Left forelimb (tissue), 1 donor: ENCODE results near the gene BPTF.
"Not testable (repeated sequence)": the region's sequence is repeated elsewhere in the genome, so short reads cannot be mapped to it uniquely, and the experiment has no call there.

Experiments used
- DNase-seq: peaks from one replicate; pipeline ENCODE4 v3.0.0-alpha.2; 2018; ENCODE audit warnings: low spot score

BPTF gene

DNA sequence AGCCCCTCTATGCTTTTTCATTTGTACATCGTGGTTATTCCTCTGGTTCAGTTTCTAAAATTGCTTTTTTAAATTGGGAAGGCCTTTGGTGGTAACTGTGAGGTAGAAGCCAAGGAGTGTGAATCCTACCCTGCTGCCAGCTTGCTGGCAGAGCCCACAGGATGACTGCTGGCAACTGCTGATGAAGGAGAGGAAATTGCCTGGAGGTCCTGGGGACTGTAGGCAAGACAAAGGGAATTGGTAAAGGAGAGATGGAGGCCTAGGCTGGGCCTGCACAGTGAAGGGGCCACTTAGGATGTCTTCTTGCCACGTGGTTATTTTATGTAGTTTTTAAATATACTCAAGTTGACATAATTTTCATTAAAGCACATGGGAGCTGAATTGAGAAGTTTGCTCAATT, 155.2 kb downstream of the BPTF start:
- DNase-seq = no peak

DNA sequence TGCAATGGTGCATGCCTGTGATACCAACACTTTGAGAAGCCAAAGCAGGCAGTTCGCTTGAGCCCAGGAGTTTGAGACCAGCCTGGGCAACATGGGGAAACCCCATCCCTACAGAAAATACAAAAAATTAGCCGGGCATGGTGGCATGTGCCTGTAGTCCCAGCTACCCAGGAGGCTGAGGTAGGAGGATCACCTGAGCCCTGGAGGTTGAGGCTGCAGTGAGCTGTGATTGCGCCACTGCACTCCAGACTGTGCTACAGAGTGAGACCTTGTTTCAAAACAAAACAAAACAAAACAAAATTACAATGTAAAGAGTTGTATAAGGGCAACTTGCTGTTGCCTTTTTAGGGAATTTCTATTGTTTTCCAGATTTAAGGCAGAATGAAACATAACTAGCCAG, 155.6 kb downstream of the BPTF start:
- not testable (repeated sequence) for DNase-seq

DNA sequence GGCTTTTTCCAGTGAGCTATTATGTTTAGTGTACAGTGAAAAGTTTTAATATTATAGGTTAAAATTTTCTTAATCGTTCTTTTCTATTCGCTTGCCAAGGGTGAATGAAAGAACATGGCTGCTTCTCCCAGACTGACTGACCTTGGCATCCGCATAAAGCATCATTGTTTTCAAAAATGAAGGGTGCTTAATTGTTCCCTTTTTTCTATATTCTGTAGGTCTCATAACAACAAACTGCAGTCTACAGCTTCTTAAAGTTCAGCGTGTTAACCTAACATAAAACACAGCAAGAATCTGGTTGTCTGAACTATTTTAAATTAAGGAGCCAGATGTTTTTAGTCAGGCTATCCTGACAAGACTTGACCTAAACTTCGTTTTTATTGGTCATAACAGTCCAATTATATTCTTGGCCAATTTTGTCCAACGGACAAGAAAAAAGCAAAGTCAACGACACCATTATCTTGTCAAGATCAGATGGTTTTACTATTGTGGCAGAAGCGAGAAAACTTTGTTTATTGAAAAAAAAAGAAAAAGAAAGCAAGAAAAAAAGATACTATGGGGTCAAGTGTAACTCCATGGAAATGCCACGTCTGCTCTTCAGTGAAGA, 156.8 kb downstream of the BPTF start:
- DNase-seq = no peak

DNA sequence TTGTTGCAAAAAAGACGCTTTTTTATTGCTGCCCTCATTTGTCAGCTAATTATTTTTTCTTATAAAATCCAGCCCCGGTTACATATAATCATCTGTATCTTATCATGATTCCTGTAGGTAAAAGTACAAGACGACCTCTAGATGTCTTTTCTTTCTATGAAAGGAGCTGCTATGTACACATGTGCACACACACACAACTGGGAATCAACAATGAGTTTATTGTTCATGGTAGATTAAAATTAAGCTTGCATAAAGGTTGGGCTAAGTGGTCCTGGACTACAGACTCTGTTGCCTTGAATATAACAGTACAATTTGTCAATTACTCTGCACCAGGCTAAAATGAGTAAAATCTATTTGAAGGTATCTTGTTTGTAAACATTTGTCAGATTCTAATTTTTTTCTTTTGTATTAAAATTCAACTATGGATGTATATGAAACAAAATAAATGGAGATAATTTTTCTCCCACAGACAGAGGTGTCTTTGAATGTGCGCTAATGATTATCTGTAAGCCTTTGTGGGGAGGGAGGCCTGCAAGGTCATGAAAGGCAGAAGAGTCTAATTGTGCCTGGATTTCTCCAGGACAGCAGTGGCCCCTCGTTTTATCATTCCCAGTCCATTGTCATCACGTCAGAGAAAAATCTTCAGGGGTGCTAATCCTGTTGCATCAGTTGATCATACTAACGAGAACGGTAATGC, 157.5 kb downstream of the BPTF start:
- no peak for DNase-seq

DNA sequence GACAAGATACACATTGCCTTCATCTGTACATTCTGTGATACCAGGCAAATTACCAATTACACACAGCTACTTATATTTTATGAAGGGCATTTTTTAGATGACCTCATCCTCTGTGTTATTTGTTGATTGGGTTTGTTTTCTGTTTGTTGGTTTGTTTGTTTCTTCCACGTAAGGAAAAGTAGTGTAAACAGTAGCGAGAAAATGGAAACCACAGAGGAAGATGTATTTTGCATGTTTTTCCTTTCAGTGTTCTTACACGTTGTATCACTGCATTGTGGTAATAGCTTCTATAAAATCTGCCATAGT, 158.0 kb downstream of the BPTF start:
- no peak for DNase-seq

DNA sequence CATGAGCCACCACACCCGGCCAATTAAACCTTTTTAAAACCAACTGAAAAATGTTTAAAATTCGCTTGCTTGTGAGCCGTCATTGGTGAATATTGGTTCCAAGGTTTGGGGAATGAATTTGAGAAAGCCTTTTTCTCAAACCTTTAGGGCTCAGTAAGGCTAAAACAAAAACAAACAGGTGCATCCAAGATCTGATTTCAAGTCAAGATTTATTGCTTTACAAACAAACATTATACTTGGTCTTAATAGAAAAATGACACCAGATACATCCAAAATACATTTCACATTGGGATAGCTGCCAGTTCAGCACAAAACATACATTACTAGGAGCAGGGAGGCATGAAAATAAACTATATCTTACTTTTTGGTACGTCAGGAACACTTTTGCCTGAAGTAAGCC, 165.6 kb downstream of the BPTF start:
- DNase-seq = no peak

DNA sequence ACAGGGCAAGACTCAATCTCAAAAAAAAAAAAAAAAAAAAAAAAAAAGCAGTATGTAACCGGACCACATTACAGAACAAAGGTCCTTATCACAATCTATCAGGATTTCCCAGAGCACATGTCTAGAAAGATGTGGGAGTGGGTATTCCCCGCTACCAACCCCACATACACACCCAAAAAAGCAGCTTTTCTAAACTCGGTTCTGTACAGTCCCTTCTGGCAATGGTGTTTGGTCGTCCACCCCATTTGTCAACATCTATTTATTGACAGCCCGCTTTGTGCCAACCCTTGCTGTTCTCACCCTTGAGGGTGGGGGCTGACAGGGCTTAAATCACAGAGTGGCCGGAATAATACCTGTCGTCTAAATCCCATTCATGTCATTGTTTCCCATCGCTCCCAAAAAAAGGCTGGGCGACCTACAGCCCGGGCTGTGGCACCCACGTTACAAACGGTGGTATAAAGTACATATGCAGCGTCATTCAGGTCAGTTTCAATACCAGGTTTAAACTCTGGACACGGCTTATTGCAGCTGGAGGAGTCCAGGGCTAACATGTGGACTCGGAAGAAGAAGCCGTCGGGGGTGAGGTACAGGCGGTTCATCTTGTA, 167.3 kb downstream of the BPTF start:
- no peak for DNase-seq

DNA sequence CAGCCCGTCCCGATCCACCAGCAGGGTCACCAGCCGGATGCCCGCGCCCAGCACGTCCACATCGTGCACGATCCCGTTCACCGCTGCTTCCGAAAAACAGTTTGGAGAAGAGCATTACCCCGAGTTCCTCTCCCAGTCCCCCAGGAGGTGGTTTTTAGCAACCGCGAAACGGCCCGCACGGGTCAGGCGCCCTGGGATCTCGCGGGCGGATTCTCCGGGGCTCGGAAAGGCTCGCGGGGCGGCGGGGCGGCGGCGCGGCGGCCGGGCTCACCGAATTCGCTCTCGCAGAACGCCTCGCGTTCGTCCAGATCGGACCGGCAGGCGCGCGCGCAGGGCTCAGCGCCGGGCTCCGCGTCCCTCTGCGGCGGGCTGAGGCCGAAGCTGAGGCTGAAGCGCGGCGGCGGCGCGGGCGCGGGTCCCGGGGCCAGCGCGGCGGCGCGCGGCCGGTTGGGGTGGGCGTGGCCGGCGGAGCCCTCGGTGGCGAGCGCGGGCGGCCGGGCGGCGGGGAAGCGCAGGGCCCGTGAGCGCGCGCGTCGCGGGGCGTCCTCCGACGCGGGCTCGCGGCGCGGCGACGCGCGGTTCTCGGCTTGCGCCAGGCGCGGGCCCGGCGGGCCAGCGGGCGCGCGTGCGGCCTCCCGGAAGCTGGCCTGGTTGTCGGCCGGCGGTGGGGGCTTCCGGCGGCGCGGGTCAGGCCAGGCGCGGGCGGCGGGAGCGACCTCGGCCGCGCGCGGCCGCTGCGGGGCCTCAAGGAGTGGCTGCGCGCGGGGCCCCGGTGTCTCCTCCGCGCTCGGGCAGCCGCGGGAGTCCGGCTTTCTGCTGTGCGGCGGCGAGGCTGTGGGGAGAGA, 168.1 kb downstream of the BPTF start:
- peak; percentile 91 for DNase-seq

DNA sequence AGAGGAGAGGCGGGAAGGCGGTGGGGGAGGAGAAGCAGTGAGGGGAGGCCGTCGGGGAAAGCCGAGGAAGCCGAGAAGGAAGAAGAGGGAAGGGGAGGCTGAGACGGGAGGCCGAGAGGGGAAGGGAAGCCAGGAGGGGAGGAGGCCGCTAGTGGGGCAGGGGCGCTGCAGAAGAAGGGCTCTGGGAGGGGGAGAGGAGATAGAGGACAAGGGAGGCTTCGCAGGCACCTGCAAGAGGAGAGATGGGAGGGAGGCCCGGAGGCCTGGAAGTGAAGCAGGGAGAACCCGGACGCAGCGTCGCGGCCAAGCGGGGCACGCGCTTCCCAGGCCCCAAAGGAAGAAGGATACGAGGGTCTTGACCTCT, 168.7 kb downstream of the BPTF start:
- DNase-seq = no peak

DNA sequence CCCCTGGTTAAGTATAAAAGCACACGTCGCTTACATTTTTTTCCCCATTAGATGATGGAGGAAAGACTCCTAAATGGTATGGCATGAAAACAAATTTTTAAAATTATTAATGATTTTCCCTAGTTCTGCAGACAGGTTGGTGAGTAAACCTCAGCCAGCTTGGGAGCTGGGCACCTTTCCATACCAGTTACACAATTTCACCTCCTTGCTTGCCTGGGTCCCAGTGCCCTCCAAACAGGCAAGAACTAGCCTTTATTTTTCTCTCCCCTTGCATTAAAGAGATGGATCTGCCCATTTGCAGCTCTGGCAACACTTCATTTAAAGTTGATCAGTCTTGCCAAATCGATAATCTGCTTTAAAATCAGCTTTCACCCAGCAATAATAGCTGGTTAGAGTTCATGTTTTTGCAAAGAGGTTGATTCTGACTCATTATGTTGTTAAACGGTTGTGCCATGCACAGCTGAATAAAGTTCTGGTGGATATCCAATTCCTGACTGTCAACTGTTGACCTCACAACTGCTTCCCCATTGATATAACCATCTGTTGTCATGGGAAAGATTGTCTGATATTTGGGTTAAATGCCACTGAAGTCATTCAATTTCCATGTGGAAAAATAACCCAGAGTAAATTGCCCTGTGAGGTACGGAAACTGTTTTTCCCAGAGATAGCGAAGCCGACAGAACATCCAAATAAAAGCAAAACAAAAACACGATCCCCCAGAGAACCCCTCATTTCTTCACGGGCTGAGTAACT, 169.7 kb downstream of the BPTF start:
- DNase-seq = no peak

DNA sequence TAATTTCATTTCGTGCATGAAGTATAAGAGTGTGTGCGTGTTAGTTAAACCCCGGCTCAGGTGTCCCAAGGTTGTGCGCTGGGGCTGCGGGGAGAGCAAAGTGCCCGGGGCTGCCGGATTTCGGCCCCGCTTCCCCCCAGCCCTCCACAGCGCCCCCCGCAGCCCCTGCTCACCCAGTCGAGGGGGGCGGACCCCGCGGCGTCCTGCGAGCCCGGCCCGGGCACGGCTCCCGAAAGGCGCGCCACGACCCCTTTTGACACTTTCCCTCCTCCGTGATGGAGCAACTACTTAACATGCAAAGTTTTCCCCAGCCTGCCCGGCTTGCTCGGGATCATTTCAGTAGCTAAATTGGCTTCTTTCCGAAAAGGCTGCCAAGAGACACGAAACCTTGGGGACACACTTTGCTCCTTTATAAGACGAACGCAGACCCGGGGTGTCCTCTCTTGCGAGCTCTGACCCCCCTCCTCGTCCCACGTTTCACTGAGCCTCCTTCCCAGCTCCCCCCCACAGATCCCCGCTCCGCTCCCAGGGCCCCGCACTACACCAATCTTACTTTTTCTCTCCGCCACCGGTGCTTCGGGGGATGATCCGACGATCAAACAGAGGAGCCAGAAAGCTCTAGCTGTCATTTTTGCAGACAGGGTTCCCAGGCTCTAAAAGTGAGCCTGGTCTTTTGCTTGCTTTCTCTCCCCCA, 170.4 kb downstream of the BPTF start:
- DNase-seq = peak; percentile 74

DNA sequence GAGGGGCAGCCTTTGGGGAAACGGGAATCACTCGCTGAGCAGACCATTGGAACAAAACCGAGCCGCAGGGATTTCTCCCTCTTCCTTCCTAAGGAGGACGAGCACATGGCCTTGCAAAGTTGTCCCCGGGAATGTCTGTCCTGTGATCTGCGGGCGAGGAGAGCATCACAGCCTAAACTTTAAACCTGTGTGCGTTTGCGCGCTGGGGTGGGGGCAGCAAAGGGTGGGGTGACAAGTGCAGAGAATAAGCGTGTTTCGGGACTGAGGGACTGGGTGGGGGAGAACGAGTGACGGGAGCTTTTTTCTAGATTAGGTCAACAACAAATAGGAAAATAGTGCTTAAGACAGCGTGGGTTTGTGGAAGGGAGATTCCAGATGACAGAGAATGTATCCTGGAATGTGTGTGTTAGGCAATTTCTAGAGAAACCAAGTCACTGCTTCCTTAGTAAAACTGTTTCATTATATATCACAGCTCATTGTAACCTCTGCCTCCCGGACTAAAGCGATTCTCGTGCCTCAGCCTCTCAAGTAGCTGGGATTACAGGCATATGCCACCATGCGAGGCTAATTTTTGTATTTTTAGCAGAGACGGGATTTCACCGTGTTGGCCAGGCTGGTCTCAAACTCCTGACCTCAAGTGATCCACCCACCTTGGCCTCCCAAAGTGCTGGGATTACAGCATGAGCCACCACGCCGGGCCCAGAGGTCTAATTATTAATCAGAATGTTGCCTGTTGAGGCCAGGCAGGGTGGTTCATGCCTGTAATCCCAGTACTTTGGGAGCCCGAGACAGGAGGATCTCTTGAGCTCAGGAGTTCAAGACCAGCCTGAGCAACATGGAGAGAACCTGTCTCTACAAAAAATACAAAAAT, 171.2 kb downstream of the BPTF start, which contains the start of gene C17orf58:
Gene C17orf58 (minus strand): TSS at position 169 of the 871 bp plus-strand sequence. CDS start 271 bp downstream, outside the sequence.
- DNase-seq = not testable (repeated sequence)

DNA sequence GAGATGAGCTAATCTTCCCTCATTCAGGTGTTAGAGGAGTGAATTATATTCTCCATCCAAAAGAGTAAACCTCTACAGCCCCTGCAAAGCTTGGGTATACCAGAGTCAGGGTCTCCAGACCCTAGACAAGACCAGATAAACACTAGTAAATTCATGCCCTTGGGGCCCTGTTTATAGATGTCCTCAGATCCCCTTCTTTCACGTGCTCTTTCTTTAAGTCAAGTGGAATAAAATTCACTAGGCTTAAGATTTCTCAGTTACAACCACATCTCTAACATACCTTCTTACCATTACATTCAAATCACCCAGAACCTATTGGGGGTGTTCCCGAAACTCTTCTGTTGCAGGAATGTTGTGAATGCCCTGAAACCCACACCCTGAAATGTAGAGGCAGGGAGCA, 173.2 kb downstream of the BPTF start:
- no peak for DNase-seq

DNA sequence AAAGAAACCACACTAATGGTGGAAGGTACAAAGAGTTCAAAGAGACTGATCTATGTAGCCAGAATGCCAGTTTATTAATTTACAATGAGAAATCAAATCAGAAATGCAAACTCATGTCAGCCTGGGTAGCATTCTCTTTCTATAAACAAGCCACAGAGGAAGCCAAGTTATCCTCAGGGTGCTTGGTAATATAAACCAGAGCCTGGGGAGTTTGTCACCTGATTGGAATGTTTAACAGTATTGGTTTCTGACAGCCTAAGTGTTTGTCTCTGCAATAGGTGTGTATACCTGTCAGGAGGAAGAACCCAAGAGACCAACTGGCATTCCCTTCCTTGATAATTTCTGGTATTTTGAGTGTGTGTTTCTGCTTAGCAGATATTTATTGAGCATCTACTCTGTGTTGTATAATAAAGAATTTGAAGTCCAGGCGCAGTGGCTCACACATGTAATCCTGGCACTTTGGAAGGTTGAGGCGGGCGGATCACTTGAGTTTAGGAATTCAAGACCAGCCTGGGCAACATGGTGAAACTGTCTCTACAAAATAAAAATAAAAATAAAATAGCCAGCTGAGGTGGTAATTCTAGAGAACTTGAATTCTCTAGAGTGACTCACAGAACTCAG, 174.1 kb downstream of the BPTF start:
- DNase-seq = no peak

DNA sequence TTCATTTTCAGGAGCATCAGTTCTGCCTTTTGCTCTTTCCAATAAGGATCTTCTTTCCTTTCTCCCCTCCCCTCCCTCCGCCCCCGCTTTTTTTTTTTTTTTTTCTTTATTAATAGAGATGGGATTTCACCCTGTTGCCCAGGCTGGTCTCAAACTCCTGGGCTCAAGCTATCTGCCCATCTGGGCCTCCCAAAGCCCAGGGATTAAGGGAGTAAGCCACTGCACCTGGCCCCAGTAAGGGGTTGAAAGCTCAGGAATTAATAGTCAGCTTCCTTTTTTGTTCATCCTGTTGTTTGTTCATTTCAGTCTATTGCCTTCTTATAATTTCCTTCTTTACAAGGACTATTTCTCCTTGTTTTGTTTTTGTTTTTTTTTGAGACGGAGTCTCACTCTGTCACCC, 178.9 kb downstream of the BPTF start:
- DNase-seq = no peak

DNA sequence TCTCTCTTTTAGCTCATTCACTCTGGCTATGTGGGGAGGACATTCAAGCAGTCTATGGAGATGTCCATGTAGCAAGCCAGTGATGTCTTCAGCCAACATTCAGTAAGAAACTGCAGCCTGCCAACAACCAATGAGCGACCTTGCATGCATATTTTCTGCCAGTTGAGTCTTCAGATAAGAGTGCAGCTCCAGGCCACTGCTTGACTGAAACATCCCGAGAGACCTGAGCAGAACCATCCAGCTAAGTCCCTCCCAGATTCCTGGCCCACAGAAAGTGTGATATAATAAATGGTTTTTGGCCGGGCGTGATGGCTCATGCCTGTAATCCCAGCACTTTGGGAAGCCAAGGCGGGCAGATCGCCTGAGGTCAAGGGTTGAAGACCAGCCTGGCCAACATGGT, 181.5 kb downstream of the BPTF start:
- no peak for DNase-seq

DNA sequence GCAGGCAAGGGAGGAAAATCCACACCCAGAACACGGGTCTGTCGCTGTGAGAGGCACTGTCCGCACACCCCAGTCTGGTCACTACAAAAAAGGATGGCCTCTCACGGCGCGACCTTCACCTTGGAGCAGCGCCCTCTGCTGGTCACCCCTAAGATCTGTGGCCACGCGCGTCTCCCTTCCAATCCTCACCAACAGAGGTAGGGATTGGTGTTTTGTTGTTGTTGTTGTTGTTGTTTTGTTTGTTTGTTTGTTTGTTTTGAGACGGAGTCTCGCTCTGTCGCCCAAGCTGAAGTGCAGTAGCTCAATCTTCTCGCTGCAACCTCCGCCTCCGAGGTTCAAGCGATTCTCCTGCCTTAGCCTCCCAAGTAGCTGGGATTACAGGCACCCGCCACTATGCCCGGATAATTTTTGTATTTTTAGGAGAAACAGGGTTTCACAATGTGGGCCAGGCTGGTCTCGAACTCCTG, 185.9 kb downstream of the BPTF start:
- DNase-seq = no peak

DNA sequence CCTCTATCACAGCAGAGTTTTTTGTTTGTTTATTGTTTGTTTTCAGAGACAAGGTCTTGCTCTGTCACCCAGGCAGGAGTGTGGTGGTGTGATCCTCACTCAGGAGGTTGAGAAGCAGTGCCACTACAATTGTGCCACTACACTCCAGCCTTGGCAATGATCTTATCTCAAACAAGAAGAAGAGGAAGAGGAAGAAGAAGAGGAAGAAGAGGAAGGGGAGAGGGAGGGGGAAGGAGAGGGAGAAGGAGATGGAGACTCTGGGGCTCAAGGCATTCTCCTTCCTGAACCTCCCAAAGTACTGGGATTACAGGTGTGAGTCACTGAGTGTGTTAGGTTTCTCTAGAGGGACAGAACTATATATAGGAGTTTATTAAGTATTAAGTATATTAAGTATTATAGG, 188.1 kb downstream of the BPTF start:
- no peak for DNase-seq

DNA sequence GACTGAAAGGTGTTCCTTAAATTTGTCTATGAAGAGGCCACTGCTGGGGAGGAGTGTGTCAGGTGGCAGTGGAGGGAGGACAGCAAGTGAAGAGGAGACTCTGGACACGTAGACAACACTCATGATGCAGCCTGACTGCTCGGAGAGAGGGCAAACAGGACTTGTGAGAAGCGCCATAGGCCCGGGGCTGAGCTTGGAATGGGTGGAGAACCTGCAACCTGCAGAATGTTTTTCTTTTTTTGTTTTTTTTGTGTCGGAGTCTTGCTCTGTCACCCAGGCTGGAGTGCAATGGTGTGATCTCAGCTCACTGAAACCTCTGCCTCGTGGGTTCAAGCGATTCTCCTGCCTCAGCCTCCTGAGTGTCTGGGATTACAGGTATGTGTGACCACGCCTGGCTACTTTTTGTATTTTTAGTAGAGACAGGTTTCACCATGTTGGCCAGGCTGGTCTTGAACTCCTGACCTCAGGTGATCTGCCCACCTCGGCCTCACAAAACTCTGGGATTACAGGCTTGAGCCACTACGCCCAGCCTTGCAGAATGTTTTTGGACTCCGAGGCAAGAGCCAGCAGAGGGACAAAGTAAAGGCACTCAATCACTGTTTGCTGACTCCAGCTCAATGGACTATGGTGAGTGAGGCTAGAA, 189.9 kb downstream of the BPTF start:
- no peak for DNase-seq
